Natural killer cell (primary cell): ENCODE measurements around the gene TECTB. TPM values are rescaled to one million over a fixed set of nuclear protein-coding genes. Genes with fewer than 3 reads are reported as not detected.

Experiments used
- ATAC-seq, 3 donors: fragments of 150-1000 bp in 2 of 3; fragments of 200-7000 bp in 1 of 3; cut with Tn5 transposase; 1 replicate in 1 of 3; 2 replicates in 2 of 3; pipeline ENCODE4 v1.10.0; 2021; ENCODE audit warnings: mild to moderate bottlenecking in 2 of 3, moderate library complexity in 2 of 3
- DNase-seq, 2 donors: peaks; one replicate each; pipeline versions ENCODE4 v3.0.0 to v3.0.0-alpha.2; 2013 to 2021; ENCODE audit warnings: mixed read lengths in 1 of 2
- H3K27ac ChIP-seq: one replicate; pipeline ENCODE4 v1.5.1; 2013; ENCODE audit warnings: mild to moderate bottlenecking, low read length
- H3K27me3 ChIP-seq: one replicate; pipeline ENCODE4 v1.6.1; 2013; ENCODE audit warnings: low read length; ENCODE audit not compliant: control insufficient read depth, insufficient read depth
- H3K36me3 ChIP-seq: one replicate; pipeline ENCODE4 v1.6.1; 2013; ENCODE audit warnings: low read length; ENCODE audit not compliant: control insufficient read depth, insufficient read depth
- H3K4me1 ChIP-seq: one replicate; pipeline ENCODE4 v1.6.1; 2013; ENCODE audit warnings: low read length; ENCODE audit not compliant: control insufficient read depth, insufficient read depth
- H3K4me3 ChIP-seq: one replicate; pipeline ENCODE4 v1.5.1; 2013; ENCODE audit warnings: low read length
- H3K9me3 ChIP-seq: one replicate; pipeline ENCODE4 v1.6.1; 2013; ENCODE audit warnings: low read length; ENCODE audit not compliant: control insufficient read depth, insufficient read depth
- H3K27ac Mint-ChIP-seq, 2 donors: one replicate each; pipeline ENCODE4 v1.8.0; 2022; ENCODE audit warnings: mild to moderate bottlenecking in 2 of 2, mixed read lengths in 2 of 2, moderate library complexity in 1 of 2
- H3K27me3 Mint-ChIP-seq, 2 donors: one replicate each; pipeline ENCODE4 v1.8.0; 2022; ENCODE audit warnings: low read depth in 2 of 2, mixed read lengths in 2 of 2
- H3K36me3 Mint-ChIP-seq: one replicate; pipeline ENCODE4 v1.8.0; 2022; ENCODE audit warnings: mixed read lengths
- H3K4me1 Mint-ChIP-seq, 2 donors: one replicate each; pipeline ENCODE4 v1.8.0; 2022; ENCODE audit warnings: mixed read lengths in 2 of 2
- H3K4me3 Mint-ChIP-seq: one replicate; pipeline ENCODE4 v1.8.0; 2022; ENCODE audit warnings: mild to moderate bottlenecking, moderate library complexity, mixed read lengths
- H3K9me3 Mint-ChIP-seq, 2 donors: one replicate each; pipeline ENCODE4 v1.8.0; 2022; ENCODE audit warnings: mixed read lengths in 2 of 2
- CTCF ChIP-seq: fragments of 200-600 bp; IDR thresholded peaks from one replicate; pipeline ENCODE4 v1.8.0; 2022; ENCODE audit warnings: antibody characterized with exemption
- WGBS: methylation state at CpG from one replicate; pipeline ENCODE4 v1.1.7; 2013; ENCODE audit warnings: missing lambda C conversion rate; ENCODE audit not compliant: insufficient coverage; 5-methylcytosine and 5-hydroxymethylcytosine counted together
- intact Hi-C: fragments of 100-400 bp; cut with micrococcal nuclease; formaldehyde crosslinking; loops from one replicate; pipeline ENCODE4 v1.14.2; 2022
- total RNA-seq, 4 donors: library from RNA; stranded (reverse); fragments of 120-200 nt in 1 of 4; gene quantifications; one replicate each; pipeline versions ENCODE4 v1.2.3 to v1.2.4, GENCODE V29; 2013 to 2022

Gene TECTB
- total RNA-seq, 3 donors from 2014 or later (not counting 1 experiment from before 2014, with no cell fraction given): not detected

- Mint-ChIP-seq H3K27me3 (peaks cover 22 to 35% of the 10 kb centered on the region in 2 donors), H3K27ac (no peak overlapping the region), H3K4me1 (no peaks in the 10 kb centered on the region), H3K9me3 (no peaks in the 10 kb centered on the region), H3K4me3 (no peak overlapping the region), H3K36me3 (no peaks in the 10 kb centered on the region)
- H3K4me1 ChIP-seq: no peaks in the 10 kb centered on the region
- no peaks in the 10 kb centered on the region for H3K9me3 ChIP-seq
- no peak for TF ChIP-seq CTCF
- no peaks in the 10 kb centered on the region for H3K36me3 ChIP-seq
- WGBS: 53% methylated on average over 4 of the region's 5 CpGs
- no peak overlapping the region for H3K27ac ChIP-seq
- intact Hi-C loops: no loop called here
- DNase-seq (no peak), ATAC-seq (peak in 1 of 3 donors; percentile 76)
- no peaks in the 10 kb centered on the region for H3K27me3 ChIP-seq
- H3K4me3 ChIP-seq: no peak overlapping the region
These were observed 52.1 kb downstream of the TECTB start for GRCh38 chr10:112335111-112335867.

- Histone ChIP-seq H3K36me3 (no peaks in the 10 kb centered on the region), H3K4me1 (no peaks in the 10 kb centered on the region), H3K9me3 (no peaks in the 10 kb centered on the region), H3K4me3 (no peak overlapping the region), H3K27me3 (no peaks in the 10 kb centered on the region), H3K27ac (no peak overlapping the region)
- Mint-ChIP-seq H3K27ac (no peak overlapping the region), H3K4me1 (no peaks in the 10 kb centered on the region), H3K9me3 (no peaks in the 10 kb centered on the region), H3K36me3 (no peaks in the 10 kb centered on the region), H3K27me3 (peaks cover 20 to 35% of the 10 kb centered on the region in 2 donors), H3K4me3 (no peak overlapping the region)
- intact Hi-C loops: no loop called here
- TF ChIP-seq CTCF: no peak
- DNase-seq (no peak), ATAC-seq (peak in 1 of 3 donors; percentile 38)
- WGBS: 46% methylated on average over 4 of the region's 4 CpGs
These were observed 52.7 kb downstream of the TECTB start for GRCh38 chr10:112335868-112336265.

- WGBS: no CpG with 5 or more reads among the region's 5 CpGs
- Histone ChIP-seq H3K4me1 (no peaks in the 10 kb centered on the region), H3K36me3 (no peaks in the 10 kb centered on the region), H3K9me3 (no peaks in the 10 kb centered on the region), H3K27me3 (no peaks in the 10 kb centered on the region), H3K27ac (no peak overlapping the region), H3K4me3 (no peak overlapping the region)
- no peaks in the 10 kb centered on the region for H3K36me3 Mint-ChIP-seq
- H3K27me3 Mint-ChIP-seq: peaks cover 16 to 28% of the 10 kb centered on the region in 2 donors
- TF ChIP-seq CTCF: no peak
- DNase-seq (no peak), ATAC-seq (no peak)
- no peak overlapping the region for H3K27ac Mint-ChIP-seq
- intact Hi-C loops: no loop called here
- H3K4me3 Mint-ChIP-seq: no peak overlapping the region
- H3K4me1 Mint-ChIP-seq: no peaks in the 10 kb centered on the region
- no peaks in the 10 kb centered on the region for H3K9me3 Mint-ChIP-seq
These were observed 53.5 kb downstream of the TECTB start for GRCh38 chr10:112336556-112337201.
